HepG2 (cell line): Measurements from ENCODE around the gene DPP6.

Experiments used
- CCDC6 ChIP-seq: sonication (generic); formaldehyde crosslinking; IDR thresholded peaks from 2 replicates; pipeline ENCODE4 v1.8.1; 2022; ENCODE audit warnings: mild to moderate bottlenecking, missing genetic modification reagents, moderate library complexity
- CTCF ChIP-seq: sonication (generic); formaldehyde crosslinking; IDR thresholded peaks from 2 replicates; pipeline ENCODE4 v1.5.0; 2020; ENCODE audit warnings: mild to moderate bottlenecking, missing genetic modification reagents, moderate library complexity
- EP300 ChIP-seq, 3 experiments: sonication (generic) in 1 of 3; formaldehyde crosslinking in 1 of 3; IDR thresholded peaks; 2 replicates each; pipeline versions ENCODE4 v1.5.1 to v1.6.1; 2011 to 2020; ENCODE audit warnings: low read depth in 2 of 3, low read length in 2 of 3, borderline replicate concordance in 1 of 3, improper control_type of control experiment in 1 of 3, mild to moderate bottlenecking in 1 of 3, missing genetic modification reagents in 1 of 3, moderate library complexity in 1 of 3
- ETV6 ChIP-seq: sonication (generic); formaldehyde crosslinking; conservative IDR thresholded peaks from 2 replicates; pipeline ENCODE4 v1.4.0; 2020; ENCODE audit warnings: missing genetic modification reagents
- HNF4G ChIP-seq, 2 experiments: sonication (generic) in 1 of 2; formaldehyde crosslinking in 1 of 2; IDR thresholded peaks; 2 replicates each; pipeline versions ENCODE4 v1.4.0 to v1.6.1; 2011 to 2020; ENCODE audit warnings: borderline replicate concordance in 2 of 2, low read depth in 2 of 2, mild to moderate bottlenecking in 2 of 2, low read length in 1 of 2, missing genetic modification reagents in 1 of 2, moderate library complexity in 1 of 2
- TP53 ChIP-seq: sonication (generic); formaldehyde crosslinking; conservative IDR thresholded peaks from 2 replicates; pipeline ENCODE4 v1.4.0; 2020; ENCODE audit warnings: missing genetic modification reagents
- ZNF234 ChIP-seq: sonication (generic); formaldehyde crosslinking; conservative IDR thresholded peaks from 2 replicates; pipeline ENCODE4 v1.5.1; 2020; ENCODE audit warnings: mild to moderate bottlenecking, missing genetic modification reagents
- ZNF3 ChIP-seq: IDR thresholded peaks from 2 replicates; pipeline ENCODE4 v1.7.0; 2017; ENCODE audit warnings: inconsistent platforms

- TF ChIP-seq ZNF234 (CRISPR knock-in tag) (no peak), EP300 (IDR thresholded peaks at IDR 0.05; ENCODE audit: low read depth in 2 of 2, low read length in 2 of 2) (no peak), EP300 (CRISPR knock-in tag; IDR thresholded peaks at IDR 0.05; ENCODE audit: borderline replicate concordance) (no peak), CCDC6 (CRISPR knock-in tag) (no peak), HNF4G (IDR thresholded peaks at IDR 0.05; ENCODE audit: borderline replicate concordance, low read depth, low read length) (no peak), HNF4G (CRISPR knock-in tag; IDR thresholded peaks at IDR 0.05; ENCODE audit: borderline replicate concordance, low read depth) (no peak), ETV6 (CRISPR knock-in tag) (no peak), TP53 (CRISPR knock-in tag) (no peak), ZNF3 (CRISPR knock-in tag) (no peak), CTCF (no peak)
Observed at GRCh38 chr7:154338701-154339506, 286.7 kb downstream of the DPP6 start.
